ENCODE measurements around the gene UGP2. TPM values are rescaled to one million over a fixed set of nuclear protein-coding genes. Genes with fewer than 3 reads are reported as not detected.

UGP2 gene
- total RNA-seq, 1 experiment from 2014 or later = 89.5 TPM

DNA sequence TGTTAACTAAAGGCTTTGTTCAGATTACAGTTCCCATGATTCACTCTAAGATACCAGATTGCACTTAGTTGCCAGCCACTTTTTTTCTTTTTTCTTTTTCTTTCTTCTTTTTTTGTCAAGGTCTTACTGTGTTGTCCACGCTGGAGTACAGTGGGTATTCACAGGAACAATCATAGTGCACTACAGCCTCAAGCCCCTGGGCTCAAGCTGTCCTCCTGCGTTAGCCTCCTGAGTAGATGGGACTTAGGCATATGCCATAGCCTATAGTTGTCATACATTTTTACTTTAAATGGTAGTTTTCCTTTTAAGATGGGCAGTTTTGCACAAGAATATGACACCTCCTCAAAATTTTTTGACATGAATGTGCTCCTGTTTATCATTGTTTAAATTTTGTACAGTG lies 2.1 kb downstream of the UGP2 start:
- Histone ChIP-seq H4K20me1 (ENCODE audit: insufficient read depth) (no peaks in the 10 kb centered on the region; the same call in 1 of the 2 replicates), H3F3A (ENCODE audit: insufficient read depth, low read depth) (peaks cover 18% of the 10 kb centered on the region), H3K9me2 (ENCODE audit: insufficient read depth) (no peaks in the 10 kb centered on the region), H2AFZ (no peak overlapping the region), H3K9me3 (ENCODE audit: insufficient read depth, low read depth) (no peaks in the 10 kb centered on the region; the same call in 1 of the 2 replicates), H3K27ac (no peak overlapping the region), H3K4me3 (peak overlapping the region; percentile 90; the same call in 1 of the 2 replicates), H3K79me2 (ENCODE audit: low read depth) (peaks cover 69% of the 10 kb centered on the region), H3K4me1 (replicated peaks; ENCODE audit: insufficient read depth) (peaks cover 25% of the 10 kb centered on the region), H3K36me3 (ENCODE audit: low read depth) (no peaks in the 10 kb centered on the region; the same call in 1 of the 2 replicates), H3K4me2 (peak overlapping the region; percentile 92), H3K27me3 (ENCODE audit: insufficient read depth, low read depth) (no peaks in the 10 kb centered on the region)
- intact Hi-C loops (cut with micrococcal nuclease; ENCODE audit: unreplicated experiment) = loop anchor here (10.0 kb wide), 1 partner anchor 431 kb away; no protein-coding TSS in a partner anchor
- TF ChIP-seq EZH2 (IDR thresholded peaks at IDR 0.05; ENCODE audit: low read depth) = no peak
- TF ChIP-seq, protein P1, sequence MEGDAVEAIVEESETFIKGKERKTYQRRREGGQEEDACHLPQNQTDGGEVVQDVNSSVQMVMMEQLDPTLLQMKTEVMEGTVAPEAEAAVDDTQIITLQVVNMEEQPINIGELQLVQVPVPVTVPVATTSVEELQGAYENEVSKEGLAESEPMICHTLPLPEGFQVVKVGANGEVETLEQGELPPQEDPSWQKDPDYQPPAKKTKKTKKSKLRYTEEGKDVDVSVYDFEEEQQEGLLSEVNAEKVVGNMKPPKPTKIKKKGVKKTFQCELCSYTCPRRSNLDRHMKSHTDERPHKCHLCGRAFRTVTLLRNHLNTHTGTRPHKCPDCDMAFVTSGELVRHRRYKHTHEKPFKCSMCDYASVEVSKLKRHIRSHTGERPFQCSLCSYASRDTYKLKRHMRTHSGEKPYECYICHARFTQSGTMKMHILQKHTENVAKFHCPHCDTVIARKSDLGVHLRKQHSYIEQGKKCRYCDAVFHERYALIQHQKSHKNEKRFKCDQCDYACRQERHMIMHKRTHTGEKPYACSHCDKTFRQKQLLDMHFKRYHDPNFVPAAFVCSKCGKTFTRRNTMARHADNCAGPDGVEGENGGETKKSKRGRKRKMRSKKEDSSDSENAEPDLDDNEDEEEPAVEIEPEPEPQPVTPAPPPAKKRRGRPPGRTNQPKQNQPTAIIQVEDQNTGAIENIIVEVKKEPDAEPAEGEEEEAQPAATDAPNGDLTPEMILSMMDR (conservative IDR thresholded peaks at IDR 0.05) = no peak
- DNase-seq = no peak
- ChIA-PET POLR2A (ENCODE audit: unreplicated experiment) (no interaction called here), CTCF (no interaction called here)
- BruUV-seq (replicated peaks) = no TSS peak

DNA sequence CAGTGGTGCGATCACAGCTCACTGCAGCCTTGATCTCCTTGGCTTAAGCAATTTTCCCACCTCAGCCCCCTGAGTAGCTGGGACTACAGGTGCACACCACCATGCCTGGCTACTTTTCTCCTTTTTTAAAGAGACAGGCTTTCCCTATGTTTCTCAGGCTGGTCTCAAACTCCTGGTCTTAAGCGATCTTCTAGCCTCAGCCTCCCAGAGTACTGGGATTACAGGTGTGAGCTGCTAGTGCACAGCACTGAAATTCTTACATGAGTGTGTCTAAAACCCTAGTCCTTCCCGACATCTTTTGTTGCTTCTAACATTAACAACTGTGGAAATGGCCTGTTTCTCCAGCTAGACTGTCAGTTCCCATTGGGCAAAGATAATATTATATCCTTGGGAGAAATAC lies 2.9 kb downstream of the UGP2 start:
- Histone ChIP-seq H3K4me3 (no peak overlapping the region), H3K27me3 (ENCODE audit: insufficient read depth, low read depth) (no peaks in the 10 kb centered on the region), H3K36me3 (ENCODE audit: low read depth) (no peaks in the 10 kb centered on the region; the same call in 1 of the 2 replicates), H3K9me3 (ENCODE audit: insufficient read depth, low read depth) (no peaks in the 10 kb centered on the region; the same call in 1 of the 2 replicates), H3K79me2 (ENCODE audit: low read depth) (peaks cover 77% of the 10 kb centered on the region), H2AFZ (no peak overlapping the region), H4K20me1 (ENCODE audit: insufficient read depth) (no peaks in the 10 kb centered on the region; the same call in 1 of the 2 replicates), H3K27ac (no peak overlapping the region), H3K9me2 (ENCODE audit: insufficient read depth) (no peaks in the 10 kb centered on the region), H3K4me2 (peak overlapping the region; percentile 92; the same call in 1 of the 2 replicates), H3F3A (ENCODE audit: insufficient read depth, low read depth) (peaks cover 22% of the 10 kb centered on the region), H3K4me1 (replicated peaks; ENCODE audit: insufficient read depth) (peaks cover 24% of the 10 kb centered on the region)
- ChIA-PET POLR2A (ENCODE audit: unreplicated experiment) (interaction anchor here (0.6 to 0.7 kb wide), 3 partner anchors 54 to 1139 kb away, joined by 3 to 6 read pairs (median 4); partner anchors contain the start of gene EHBP1), CTCF (no interaction called here)
- intact Hi-C loops (cut with micrococcal nuclease; ENCODE audit: unreplicated experiment) = loop anchor here (10.0 kb wide), 1 partner anchor 430 kb away; no protein-coding TSS in a partner anchor
- DNase-seq = no peak
- TF ChIP-seq, protein P1 (conservative IDR thresholded peaks at IDR 0.05) = no peak
- TF ChIP-seq EZH2 (IDR thresholded peaks at IDR 0.05; ENCODE audit: low read depth) = no peak
- no TSS peak for BruUV-seq (replicated peaks)

DNA sequence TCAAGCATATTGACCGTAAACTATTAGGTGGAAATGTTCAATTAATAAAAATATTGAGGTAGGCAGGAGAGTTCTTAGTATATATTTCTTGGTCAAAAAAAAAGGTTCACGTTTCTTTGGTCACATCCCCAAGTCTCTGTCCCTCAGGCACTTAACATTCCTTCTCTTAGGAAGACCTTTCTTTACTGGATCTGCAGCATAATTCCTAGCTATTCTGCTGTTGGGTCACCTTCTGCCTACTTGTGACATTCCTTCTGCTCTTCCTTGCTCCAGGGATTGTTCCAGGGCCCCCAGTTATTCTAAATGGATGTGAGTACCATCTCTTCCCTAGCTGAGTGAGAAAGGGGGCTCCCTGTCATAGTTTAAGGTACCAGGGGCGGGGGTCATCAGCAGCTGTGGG lies 4.2 kb downstream of the UGP2 start:
- H3K4me2 ChIP-seq = no peak overlapping the region
- ChIA-PET POLR2A (ENCODE audit: unreplicated experiment) (interaction anchor here (0.5 kb wide), 1 partner anchor 324 kb away, joined by 5 read pairs; no protein-coding TSS in a partner anchor), CTCF (no interaction called here)
- no peaks in the 10 kb centered on the region for H3K9me2 ChIP-seq (ENCODE audit: insufficient read depth)
- DNase-seq = no peak
- no peaks in the 10 kb centered on the region; the same call in 1 of the 2 replicates for H3K36me3 ChIP-seq (ENCODE audit: low read depth)
- no peaks in the 10 kb centered on the region; the same call in 1 of the 2 replicates for H4K20me1 ChIP-seq (ENCODE audit: insufficient read depth)
- no peaks in the 10 kb centered on the region; the same call in 1 of the 2 replicates for H3K9me3 ChIP-seq (ENCODE audit: insufficient read depth, low read depth)
- peaks cover 90% of the 10 kb centered on the region for H3K79me2 ChIP-seq (ENCODE audit: low read depth)
- H2AFZ ChIP-seq = no peak overlapping the region
- TF ChIP-seq EZH2 (IDR thresholded peaks at IDR 0.05; ENCODE audit: low read depth) = no peak
- TF ChIP-seq, protein P1 (conservative IDR thresholded peaks at IDR 0.05) = no peak
- H3K4me3 ChIP-seq = no peak overlapping the region
- no peaks in the 10 kb centered on the region for H3K27me3 ChIP-seq (ENCODE audit: insufficient read depth, low read depth)
- H3K27ac ChIP-seq = no peak overlapping the region
- H3F3A ChIP-seq (ENCODE audit: insufficient read depth, low read depth) = peaks cover 23% of the 10 kb centered on the region
- peaks cover 19% of the 10 kb centered on the region for H3K4me1 ChIP-seq (replicated peaks; ENCODE audit: insufficient read depth)
- no TSS peak for BruUV-seq (replicated peaks)
- intact Hi-C loops (cut with micrococcal nuclease; ENCODE audit: unreplicated experiment) = loop anchor here (10.0 kb wide), 1 partner anchor 429 kb away; no protein-coding TSS in a partner anchor
